RWPE1 (cell line): Measurements from ENCODE around the gene AHI1.
A peak's percentile ranks its signal among the peaks of the same experiment; 100 is the strongest.

Experiments
- CTCF ChIA-PET: fragments of 350-600 bp; sonication (Branson Sonifier 250); formaldehyde crosslinking; extraction: SDS; loops from one replicate; lab custom pipeline; 2021; lab: Yijun Ruan, JAX
- POLR2A ChIA-PET: fragments of 400-600 bp; formaldehyde crosslinking; extraction: SDS; loops from one replicate; lab custom pipeline; 2020; ENCODE audit warnings: antibody characterized with exemption; ENCODE audit not compliant: low non-redundant PET; lab: Yijun Ruan, JAX
- DNase-seq: peaks from one replicate; pipeline ENCODE4 v3.0.0; 2012; ENCODE audit warnings: low spot score
- H3K27ac ChIP-seq: fragments of 450-650 bp; 2 replicates; pipeline ENCODE4 v1.5.1; 2017
- TF ChIP-seq, protein P1 (sequence below): fragments of 450-650 bp; conservative IDR thresholded peaks from 2 replicates; pipeline ENCODE4 v1.5.1; 2017; ENCODE audit warnings: low read depth, mild to moderate bottlenecking

AHI1 gene

GRCh38 chr6:135503703-135504475 is 6.3 kb upstream of the AHI1 start:
- ChIA-PET CTCF (no interaction called here), POLR2A (no interaction called here)
- H3K27ac ChIP-seq, result no peak overlapping the region
- no peak for DNase-seq
- TF ChIP-seq, protein P1, sequence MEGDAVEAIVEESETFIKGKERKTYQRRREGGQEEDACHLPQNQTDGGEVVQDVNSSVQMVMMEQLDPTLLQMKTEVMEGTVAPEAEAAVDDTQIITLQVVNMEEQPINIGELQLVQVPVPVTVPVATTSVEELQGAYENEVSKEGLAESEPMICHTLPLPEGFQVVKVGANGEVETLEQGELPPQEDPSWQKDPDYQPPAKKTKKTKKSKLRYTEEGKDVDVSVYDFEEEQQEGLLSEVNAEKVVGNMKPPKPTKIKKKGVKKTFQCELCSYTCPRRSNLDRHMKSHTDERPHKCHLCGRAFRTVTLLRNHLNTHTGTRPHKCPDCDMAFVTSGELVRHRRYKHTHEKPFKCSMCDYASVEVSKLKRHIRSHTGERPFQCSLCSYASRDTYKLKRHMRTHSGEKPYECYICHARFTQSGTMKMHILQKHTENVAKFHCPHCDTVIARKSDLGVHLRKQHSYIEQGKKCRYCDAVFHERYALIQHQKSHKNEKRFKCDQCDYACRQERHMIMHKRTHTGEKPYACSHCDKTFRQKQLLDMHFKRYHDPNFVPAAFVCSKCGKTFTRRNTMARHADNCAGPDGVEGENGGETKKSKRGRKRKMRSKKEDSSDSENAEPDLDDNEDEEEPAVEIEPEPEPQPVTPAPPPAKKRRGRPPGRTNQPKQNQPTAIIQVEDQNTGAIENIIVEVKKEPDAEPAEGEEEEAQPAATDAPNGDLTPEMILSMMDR, result no peak

GRCh38 chr6:135499441-135500340 is 2.2 kb upstream of the AHI1 start:
- ChIA-PET POLR2A (no interaction called here), CTCF (interaction anchor here (0.7 kb wide), 1 partner anchor 36 kb away, joined by 7 read pairs; no protein-coding TSS in a partner anchor)
- TF ChIP-seq, protein P1, result no peak
- H3K27ac ChIP-seq, result no peak overlapping the region
- no peak for DNase-seq

GRCh38 chr6:135498185-135498841 is 773 bp upstream of the AHI1 start:
- peak; percentile 56 for DNase-seq
- H3K27ac ChIP-seq, result peak overlapping the region; percentile 95

GRCh38 chr6:135496800-135497411 is 634 bp downstream of the AHI1 start:
- H3K27ac ChIP-seq, result peak overlapping the region; percentile 95
- TF ChIP-seq, protein P1, result no peak
- POLR2A ChIA-PET, result no interaction called here
- DNase-seq, result no peak
- CTCF ChIA-PET, result no interaction called here

More at GRCh38 chr6:135498185-135498841, 773 bp upstream of the AHI1 start:
- CTCF ChIA-PET, result interaction anchor here (0.6 kb wide), 2 partner anchors 176 to 731 kb away, joined by 3 read pairs; no protein-coding TSS in a partner anchor
- POLR2A ChIA-PET, result no interaction called here
- TF ChIP-seq, protein P1, result no peak

DNA sequence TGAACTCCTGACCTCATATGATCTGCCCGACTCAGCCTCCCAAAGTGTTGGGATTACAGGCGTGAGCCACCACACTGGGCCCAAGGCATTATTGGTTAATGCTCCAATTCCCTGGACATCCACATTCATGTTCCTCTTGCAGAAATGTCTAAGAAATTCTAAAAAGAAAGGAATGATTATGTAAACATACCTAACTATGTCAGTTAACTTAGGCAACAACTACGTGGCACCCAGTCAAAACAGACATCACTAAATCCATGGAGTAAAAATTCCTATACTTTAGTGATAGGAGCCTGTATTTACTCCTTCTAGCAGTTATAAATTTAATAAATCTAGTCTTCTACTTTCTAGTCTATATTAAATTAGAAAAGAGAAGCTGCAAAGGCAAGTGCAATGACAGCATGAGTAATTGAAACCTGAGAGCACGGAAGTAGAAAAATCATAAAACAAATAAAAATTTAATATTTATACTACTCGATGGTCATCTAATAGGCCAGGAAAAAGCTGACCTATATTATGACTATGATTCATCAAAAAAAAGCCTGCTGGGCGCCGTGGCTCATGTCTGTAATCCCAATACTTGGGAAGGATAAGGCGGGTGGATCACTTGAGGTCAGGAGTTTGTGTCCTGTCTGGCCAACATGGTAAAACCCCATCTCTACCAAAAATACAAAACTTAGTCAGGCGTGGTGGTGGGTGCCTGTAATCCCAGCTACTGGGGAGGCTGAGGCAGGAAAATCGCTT is 4.2 kb downstream of the AHI1 start:
- ChIA-PET POLR2A (no interaction called here), CTCF (no interaction called here)
- DNase-seq, result no peak
- H3K27ac ChIP-seq, result no peak overlapping the region
- TF ChIP-seq, protein P1, result no peak
